GM12878 (cell line): ENCODE data around the gene FRMD8. TPM values are rescaled to one million over a fixed set of nuclear protein-coding genes. Genes with fewer than 3 reads are reported as not detected.

Experiments
- BCL11A ChIP-seq: IDR thresholded peaks from 2 replicates; pipeline ENCODE4 v1.6.1; 2011; ENCODE audit warnings: low read depth, low read length
- BHLHE40 ChIP-seq, 2 experiments: fragments of 450-650 bp in 1 of 2; IDR thresholded peaks; 2 replicates each; pipeline ENCODE4 v1.6.1; 2011 to 2017; ENCODE audit warnings: low read depth in 2 of 2, borderline replicate concordance in 1 of 2, improper control_type of control experiment in 1 of 2, low read length in 1 of 2, mild to moderate bottlenecking in 1 of 2
- DPF2 ChIP-seq: fragments of 450-650 bp; IDR thresholded peaks from 2 replicates; pipeline ENCODE4 v1.6.1; 2017; ENCODE audit warnings: mild to moderate bottlenecking
- EGR1 ChIP-seq, 2 experiments: IDR thresholded peaks; 1 replicate in 1 of 2; 2 replicates in 1 of 2; pipeline ENCODE4 v1.6.1; 2011 to 2012; ENCODE audit warnings: low read depth in 2 of 2, low read length in 2 of 2, borderline replicate concordance in 1 of 2, mild to moderate bottlenecking in 1 of 2, moderate library complexity in 1 of 2
- FOXM1 ChIP-seq: IDR thresholded peaks from 2 replicates; pipeline ENCODE4 v1.6.1; 2012; ENCODE audit warnings: low read depth, mild to moderate bottlenecking, inconsistent platforms, low read length, moderate library complexity
- GATAD2B ChIP-seq: fragments of 450-650 bp; conservative IDR thresholded peaks from 2 replicates; pipeline ENCODE4 v1.6.1; 2017; ENCODE audit warnings: low read depth, mild to moderate bottlenecking, moderate library complexity
- HCFC1 ChIP-seq: fragments of 150-350 bp; IDR thresholded peaks from 2 replicates; pipeline ENCODE4 v1.6.1; 2014; ENCODE audit warnings: low read length
- HDGF ChIP-seq: fragments of 450-650 bp; IDR thresholded peaks from 2 replicates; pipeline ENCODE4 v1.6.1; 2016; ENCODE audit warnings: antibody characterized with exemption
- MLLT1 ChIP-seq: fragments of 450-650 bp; IDR thresholded peaks from 2 replicates; pipeline ENCODE4 v1.6.1; 2016; ENCODE audit warnings: mild to moderate bottlenecking
- MTA3 ChIP-seq: IDR thresholded peaks from 2 replicates; pipeline ENCODE4 v1.6.1; 2012; ENCODE audit warnings: low read length, inconsistent platforms, borderline replicate concordance
- NR2C2 ChIP-seq: IDR thresholded peaks from 2 replicates; pipeline ENCODE4 v1.6.1; 2011; ENCODE audit warnings: borderline replicate concordance, low read depth; ENCODE audit not compliant: control insufficient read depth, insufficient read length
- TBL1XR1 ChIP-seq: IDR thresholded peaks from 2 replicates; pipeline ENCODE4 v1.6.1; 2012; ENCODE audit warnings: low read depth, low read length, improper control_type of control experiment
- YBX1 ChIP-seq: fragments of 450-650 bp; IDR thresholded peaks from 2 replicates; pipeline ENCODE4 v1.6.1; 2016; ENCODE audit warnings: antibody characterized with exemption
- polyA plus RNA-seq, 11 experiments: library from polyadenylated mRNA; depleted of rRNA in 4 of 11; unstranded in 6 of 11; stranded (reverse) in 5 of 11; fragments of >200 nt; fragmentation: Nextera tagmentation in 4 of 11; fragmentation: Illumina TruSeq in 1 of 11; extraction: Ambion mirVana in 4 of 11; extraction: Trizol in 1 of 11; gene quantifications; 1 replicate in 1 of 11; 2 replicates in 10 of 11; pipeline versions ENCODE4 v1.2.1 to v1.2.3, GENCODE V29; 2011 to 2016; ENCODE audit warnings: inconsistent platforms in 2 of 11, missing spikeins in 2 of 11, low read depth in 1 of 11
- total RNA-seq, 4 experiments: library from RNA; depleted of rRNA in 3 of 4; stranded (reverse); fragments of >200 nt in 3 of 4; fragmentation: Illumina TruSeq in 1 of 4; extraction: Trizol in 1 of 4; gene quantifications; 2 replicates each; pipeline versions ENCODE4 v1.2.1 to v1.2.3, GENCODE V29; 2013 to 2021
- TF ChIP-seq, protein P1 (sequence below): fragments of 450-650 bp; formaldehyde crosslinking; IDR thresholded peaks from 2 replicates; pipeline ENCODE4 v1.4.0; 2022; ENCODE audit warnings: mild to moderate bottlenecking, moderate library complexity
- TF ChIP-seq, protein P2 (sequence below): fragments of 450-650 bp; IDR thresholded peaks from 2 replicates; pipeline ENCODE4 v1.6.1; 2016; ENCODE audit warnings: mild to moderate bottlenecking, moderate library complexity, borderline replicate concordance
- TF ChIP-seq, protein P3 (sequence below): IDR thresholded peaks from 2 replicates; pipeline ENCODE4 v1.6.1; 2012; ENCODE audit warnings: mild to moderate bottlenecking, low read depth, low read length

Gene FRMD8
- total and polyA plus RNA-seq, 10 of the 15 experiments (the other 5 are each of a cell fraction or from before 2014, with no cell fraction given), result 8.3 to 69.4 (median 28.0) TPM

DNA sequence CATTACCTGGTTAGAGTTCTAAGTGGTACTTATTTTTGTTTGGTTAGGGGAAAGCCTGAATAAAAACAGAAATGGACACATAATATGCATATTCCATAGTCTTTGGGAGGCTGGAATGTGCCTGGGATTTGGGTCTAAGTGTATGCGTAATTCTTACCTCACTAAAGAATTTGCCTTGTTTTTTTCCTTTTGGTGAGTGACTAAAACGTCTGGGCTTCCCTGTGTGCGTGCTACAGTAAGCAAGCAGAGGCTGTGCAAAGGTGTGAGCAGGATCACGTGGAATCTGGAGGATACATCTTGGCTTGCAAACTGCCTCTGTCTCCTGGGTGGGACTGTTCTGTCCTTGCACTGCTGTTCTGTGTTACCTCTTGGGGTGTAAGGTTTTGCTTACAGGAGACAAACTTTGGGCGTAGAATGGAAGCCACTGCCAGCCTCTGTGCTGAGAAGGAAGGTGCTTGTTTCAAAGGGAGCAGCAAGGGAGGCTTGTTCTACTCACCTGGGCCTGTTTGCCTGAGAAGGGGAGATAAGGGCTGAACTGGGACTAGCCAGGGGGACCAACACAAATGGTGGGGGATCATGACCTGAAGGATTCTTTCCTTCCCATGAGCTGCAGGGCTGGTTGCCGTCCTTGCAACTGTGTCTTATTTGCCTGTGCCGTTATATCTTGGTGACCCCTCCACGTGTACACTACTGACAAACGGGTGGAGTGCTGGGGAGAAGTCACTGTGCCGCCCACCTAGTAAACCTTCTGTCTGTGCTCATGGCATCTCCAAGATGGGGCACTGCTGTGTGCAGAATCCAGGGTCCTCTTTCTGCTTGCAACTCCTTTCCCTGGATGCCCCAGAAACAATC is 40.6 kb downstream of the FRMD8 start (continued):
- TF ChIP-seq, protein P1, sequence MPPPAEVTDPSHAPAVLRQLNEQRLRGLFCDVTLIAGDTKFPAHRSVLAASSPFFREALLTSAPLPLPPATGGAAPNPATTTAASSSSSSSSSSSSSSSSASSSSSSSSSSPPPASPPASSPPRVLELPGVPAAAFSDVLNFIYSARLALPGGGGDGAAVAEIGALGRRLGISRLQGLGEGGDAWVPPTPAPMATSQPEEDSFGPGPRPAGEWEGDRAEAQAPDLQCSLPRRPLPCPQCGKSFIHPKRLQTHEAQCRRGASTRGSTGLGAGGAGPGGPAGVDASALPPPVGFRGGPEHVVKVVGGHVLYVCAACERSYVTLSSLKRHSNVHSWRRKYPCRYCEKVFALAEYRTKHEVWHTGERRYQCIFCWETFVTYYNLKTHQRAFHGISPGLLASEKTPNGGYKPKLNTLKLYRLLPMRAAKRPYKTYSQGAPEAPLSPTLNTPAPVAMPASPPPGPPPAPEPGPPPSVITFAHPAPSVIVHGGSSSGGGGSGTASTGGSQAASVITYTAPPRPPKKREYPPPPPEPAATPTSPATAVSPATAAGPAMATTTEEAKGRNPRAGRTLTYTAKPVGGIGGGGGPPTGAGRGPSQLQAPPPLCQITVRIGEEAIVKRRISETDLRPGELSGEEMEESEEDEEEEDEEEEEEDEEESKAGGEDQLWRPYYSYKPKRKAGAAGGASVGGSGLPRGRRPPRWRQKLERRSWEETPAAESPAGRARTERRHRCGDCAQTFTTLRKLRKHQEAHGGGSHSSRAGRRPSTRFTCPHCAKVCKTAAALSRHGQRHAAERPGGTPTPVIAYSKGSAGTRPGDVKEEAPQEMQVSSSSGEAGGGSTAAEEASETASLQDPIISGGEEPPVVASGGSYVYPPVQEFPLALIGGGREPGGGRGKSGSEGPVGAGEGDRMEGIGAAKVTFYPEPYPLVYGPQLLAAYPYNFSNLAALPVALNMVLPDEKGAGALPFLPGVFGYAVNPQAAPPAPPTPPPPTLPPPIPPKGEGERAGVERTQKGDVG (CRISPR knock-in tag), result peak; percentile 41; the same call in 1 of the 2 replicates
- TF ChIP-seq, protein P2, sequence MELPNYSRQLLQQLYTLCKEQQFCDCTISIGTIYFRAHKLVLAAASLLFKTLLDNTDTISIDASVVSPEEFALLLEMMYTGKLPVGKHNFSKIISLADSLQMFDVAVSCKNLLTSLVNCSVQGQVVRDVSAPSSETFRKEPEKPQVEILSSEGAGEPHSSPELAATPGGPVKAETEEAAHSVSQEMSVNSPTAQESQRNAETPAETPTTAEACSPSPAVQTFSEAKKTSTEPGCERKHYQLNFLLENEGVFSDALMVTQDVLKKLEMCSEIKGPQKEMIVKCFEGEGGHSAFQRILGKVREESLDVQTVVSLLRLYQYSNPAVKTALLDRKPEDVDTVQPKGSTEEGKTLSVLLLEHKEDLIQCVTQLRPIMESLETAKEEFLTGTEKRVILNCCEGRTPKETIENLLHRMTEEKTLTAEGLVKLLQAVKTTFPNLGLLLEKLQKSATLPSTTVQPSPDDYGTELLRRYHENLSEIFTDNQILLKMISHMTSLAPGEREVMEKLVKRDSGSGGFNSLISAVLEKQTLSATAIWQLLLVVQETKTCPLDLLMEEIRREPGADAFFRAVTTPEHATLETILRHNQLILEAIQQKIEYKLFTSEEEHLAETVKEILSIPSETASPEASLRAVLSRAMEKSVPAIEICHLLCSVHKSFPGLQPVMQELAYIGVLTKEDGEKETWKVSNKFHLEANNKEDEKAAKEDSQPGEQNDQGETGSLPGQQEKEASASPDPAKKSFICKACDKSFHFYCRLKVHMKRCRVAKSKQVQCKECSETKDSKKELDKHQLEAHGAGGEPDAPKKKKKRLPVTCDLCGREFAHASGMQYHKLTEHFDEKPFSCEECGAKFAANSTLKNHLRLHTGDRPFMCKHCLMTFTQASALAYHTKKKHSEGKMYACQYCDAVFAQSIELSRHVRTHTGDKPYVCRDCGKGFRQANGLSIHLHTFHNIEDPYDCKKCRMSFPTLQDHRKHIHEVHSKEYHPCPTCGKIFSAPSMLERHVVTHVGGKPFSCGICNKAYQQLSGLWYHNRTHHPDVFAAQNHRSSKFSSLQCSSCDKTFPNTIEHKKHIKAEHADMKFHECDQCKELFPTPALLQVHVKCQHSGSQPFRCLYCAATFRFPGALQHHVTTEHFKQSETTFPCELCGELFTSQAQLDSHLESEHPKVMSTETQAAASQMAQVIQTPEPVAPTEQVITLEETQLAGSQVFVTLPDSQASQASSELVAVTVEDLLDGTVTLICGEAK, result no peak
- 0 out of 2 replicates have a peak, but pooled peaks have one; percentile 37 for TF ChIP-seq MLLT1
- TF ChIP-seq MTA3, result no peak
- TF ChIP-seq, protein P3, sequence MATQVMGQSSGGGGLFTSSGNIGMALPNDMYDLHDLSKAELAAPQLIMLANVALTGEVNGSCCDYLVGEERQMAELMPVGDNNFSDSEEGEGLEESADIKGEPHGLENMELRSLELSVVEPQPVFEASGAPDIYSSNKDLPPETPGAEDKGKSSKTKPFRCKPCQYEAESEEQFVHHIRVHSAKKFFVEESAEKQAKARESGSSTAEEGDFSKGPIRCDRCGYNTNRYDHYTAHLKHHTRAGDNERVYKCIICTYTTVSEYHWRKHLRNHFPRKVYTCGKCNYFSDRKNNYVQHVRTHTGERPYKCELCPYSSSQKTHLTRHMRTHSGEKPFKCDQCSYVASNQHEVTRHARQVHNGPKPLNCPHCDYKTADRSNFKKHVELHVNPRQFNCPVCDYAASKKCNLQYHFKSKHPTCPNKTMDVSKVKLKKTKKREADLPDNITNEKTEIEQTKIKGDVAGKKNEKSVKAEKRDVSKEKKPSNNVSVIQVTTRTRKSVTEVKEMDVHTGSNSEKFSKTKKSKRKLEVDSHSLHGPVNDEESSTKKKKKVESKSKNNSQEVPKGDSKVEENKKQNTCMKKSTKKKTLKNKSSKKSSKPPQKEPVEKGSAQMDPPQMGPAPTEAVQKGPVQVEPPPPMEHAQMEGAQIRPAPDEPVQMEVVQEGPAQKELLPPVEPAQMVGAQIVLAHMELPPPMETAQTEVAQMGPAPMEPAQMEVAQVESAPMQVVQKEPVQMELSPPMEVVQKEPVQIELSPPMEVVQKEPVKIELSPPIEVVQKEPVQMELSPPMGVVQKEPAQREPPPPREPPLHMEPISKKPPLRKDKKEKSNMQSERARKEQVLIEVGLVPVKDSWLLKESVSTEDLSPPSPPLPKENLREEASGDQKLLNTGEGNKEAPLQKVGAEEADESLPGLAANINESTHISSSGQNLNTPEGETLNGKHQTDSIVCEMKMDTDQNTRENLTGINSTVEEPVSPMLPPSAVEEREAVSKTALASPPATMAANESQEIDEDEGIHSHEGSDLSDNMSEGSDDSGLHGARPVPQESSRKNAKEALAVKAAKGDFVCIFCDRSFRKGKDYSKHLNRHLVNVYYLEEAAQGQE, result no peak
- no peak for TF ChIP-seq HCFC1
- TF ChIP-seq BCL11A, result peak; percentile 66
- no peak for TF ChIP-seq NR2C2
- TF ChIP-seq DPF2, result no peak
- no peak for TF ChIP-seq FOXM1
- peak; percentile 22 for TF ChIP-seq HDGF
- TF ChIP-seq BHLHE40 (IDR thresholded peaks at IDR 0.05; ENCODE audit: borderline replicate concordance in 1 of 2, low read depth in 2 of 2, low read length in 1 of 2), result peak; percentile 11 to 36; a peak in 2 of 4 replicates
- TF ChIP-seq TBL1XR1, result no peak
- no peak for TF ChIP-seq YBX1
- no peak for TF ChIP-seq GATAD2B
- no peak for TF ChIP-seq EGR1 (IDR thresholded peaks at IDR 0.05; ENCODE audit: borderline replicate concordance in 1 of 2, low read depth in 2 of 2, low read length in 2 of 2)
